G401 (cell line): ENCODE data around the gene SULT1E1. TPM values are rescaled to one million over a fixed set of nuclear protein-coding genes. Genes with fewer than 3 reads are reported as not detected.

Experiments
- DNase-seq: peaks from one replicate; pipeline ENCODE4 v3.0.0-alpha.2; 2015; ENCODE audit warnings: low spot score
- in situ Hi-C: cut with HindIII; loops from 2 replicates; pipeline ENCODE4 v1.10.0; 2016; ENCODE audit warnings: low sequenced_read_pairs, mixed read lengths
- total RNA-seq: library from RNA; depleted of rRNA; stranded (reverse); fragments of >200 nt; shearing (Covaris generic); gene quantifications from 2 replicates; pipeline ENCODE4 v1.2.3, GENCODE V29; 2014; rRNA removed

SULT1E1 gene
- total RNA-seq, 1 experiment from 2014 or later: not detected

DNA sequence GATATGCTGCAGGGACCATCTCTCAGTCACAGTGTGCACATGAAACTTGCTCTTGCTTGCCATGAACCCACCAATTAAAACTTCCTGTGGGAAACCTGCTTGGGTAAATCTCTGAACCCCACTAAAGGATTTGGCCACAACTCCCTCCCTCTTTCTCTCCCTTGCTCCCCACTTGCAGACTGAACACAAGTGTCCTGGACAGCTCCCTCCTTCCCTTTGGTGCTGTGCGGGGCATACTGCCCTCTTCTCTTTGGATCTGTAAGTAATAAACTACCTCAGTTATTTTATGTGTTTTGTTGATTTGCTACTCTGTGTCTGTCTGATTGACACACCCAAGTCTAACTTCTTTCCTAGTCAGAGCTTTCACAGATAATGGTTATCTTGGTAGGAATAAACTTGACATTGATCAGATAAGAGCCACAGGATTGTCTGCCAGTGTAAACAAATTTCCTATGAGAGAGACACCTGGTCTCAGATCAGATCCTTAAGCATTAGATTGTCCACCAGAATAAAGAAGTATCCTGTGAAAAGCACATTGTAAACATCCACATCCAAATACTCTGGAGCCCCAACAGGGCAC, 41.8 kb downstream of the SULT1E1 start:
- in situ Hi-C loops: no loop called here
- DNase-seq: no peak

GRCh38 chr4:69816236-69816635, 43.7 kb downstream of the SULT1E1 start:
- in situ Hi-C loops: no loop called here
- DNase-seq: no peak

DNA sequence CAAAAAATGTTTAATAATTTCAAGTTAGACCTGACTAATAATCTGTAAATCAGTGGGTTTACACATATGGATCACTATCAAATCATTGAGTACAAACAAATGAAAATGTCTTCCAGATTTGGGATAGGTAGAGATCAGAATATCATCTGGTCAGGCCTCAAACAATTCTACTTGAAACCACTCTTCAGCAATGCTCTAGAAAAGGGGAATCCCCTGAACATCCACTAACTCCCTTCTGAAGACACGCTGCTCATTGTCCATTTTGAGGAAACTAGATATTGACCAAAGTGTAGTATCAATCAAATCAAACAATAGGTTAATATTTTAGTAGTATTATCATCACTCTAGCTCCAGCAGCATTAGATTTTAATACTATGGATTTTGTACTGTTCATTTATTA, 46.3 kb downstream of the SULT1E1 start:
- DNase-seq: no peak
- in situ Hi-C loops: no loop called here

DNA sequence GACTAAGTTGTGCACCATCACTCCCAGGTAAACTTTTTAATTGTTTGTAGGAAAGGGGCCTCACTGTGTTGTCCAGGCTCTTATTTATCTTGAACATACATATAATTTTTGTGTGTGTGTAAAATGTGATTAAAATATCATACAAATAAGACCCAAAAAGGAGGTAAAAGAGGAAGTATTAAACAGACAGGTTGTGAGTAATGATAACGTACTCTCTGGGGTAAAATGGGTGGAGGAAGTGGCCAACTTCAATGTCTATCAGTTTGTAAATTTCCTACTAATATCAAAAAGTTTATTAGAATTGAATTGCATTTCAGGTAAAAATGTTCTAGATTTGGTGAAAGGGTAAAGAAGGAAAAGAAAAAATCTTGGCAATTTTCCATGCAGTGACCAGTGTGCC, 48.8 kb downstream of the SULT1E1 start:
- in situ Hi-C loops: no loop called here
- no peak for DNase-seq

- DNase-seq: no peak
Measured at GRCh38 chr4:69800599-69800998, 59.3 kb downstream of the SULT1E1 start.

GRCh38 chr4:69799337-69799736, 60.6 kb downstream of the SULT1E1 start:
- no peak for DNase-seq
- in situ Hi-C loops: no loop called here

More at GRCh38 chr4:69800599-69800998, 59.3 kb downstream of the SULT1E1 start:
- in situ Hi-C loops: no loop called here

DNA sequence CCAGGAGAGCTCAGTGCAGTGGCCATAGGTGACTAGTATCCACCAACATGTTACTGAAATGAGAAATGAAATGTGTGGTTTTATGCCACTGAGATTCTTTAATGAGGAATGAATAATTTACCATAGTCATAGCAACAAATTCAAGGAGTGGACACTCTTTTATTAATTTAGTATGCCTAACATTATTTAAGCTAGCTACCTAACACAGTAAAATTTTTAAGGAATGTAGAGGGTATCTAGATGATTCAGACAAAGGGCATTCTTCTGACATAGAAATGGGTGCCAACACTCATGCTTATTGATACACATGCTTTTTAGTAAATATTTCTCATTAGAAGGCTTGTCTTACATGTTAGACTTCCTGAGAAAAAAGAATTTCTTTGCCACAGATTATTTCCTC, 66.2 kb downstream of the SULT1E1 start:
- in situ Hi-C loops: no loop called here
- DNase-seq: no peak

Other genes with a start within 250 kb of the SULT1E1 start
- gene UGT2A2, start 220.5 kb downstream of the SULT1E1 start, total RNA-seq: not detected in 2 replicates
- gene UGT2A1, start 206.9 kb downstream of the SULT1E1 start, total RNA-seq: not detected in 2 replicates
- not detected in 2 replicates for gene SULT1B1, start 99.5 kb downstream of the SULT1E1 start, total RNA-seq
- gene CSN1S1, start 70.9 kb upstream of the SULT1E1 start, total RNA-seq: not detected in 2 replicates
- not detected in 2 replicates for gene CSN2, start 105.6 kb upstream of the SULT1E1 start, total RNA-seq
- not detected in 2 replicates for gene STATH, start 135.8 kb upstream of the SULT1E1 start, total RNA-seq
- gene HTN3, start 168.3 kb upstream of the SULT1E1 start, total RNA-seq: not detected in 2 replicates
- gene HTN1, start 190.3 kb upstream of the SULT1E1 start, total RNA-seq: not detected in 2 replicates